ENCODE measurements around the gene MELTF.

Gene MELTF

GRCh38 chr3:196971094-196971698 lies 58.4 kb downstream of the MELTF start:
- in situ Hi-C loops (cut with MboI; ENCODE audit: low sequenced_read_pairs), result loop anchor here (10.0 kb wide), 1 partner anchor 436 kb away; no protein-coding TSS in a partner anchor

- in situ Hi-C loops (cut with MboI; ENCODE audit: low sequenced_read_pairs), result loop anchor here (10.0 kb wide), 1 partner anchor 436 kb away; no protein-coding TSS in a partner anchor
These were observed 59.0 kb downstream of the MELTF start for GRCh38 chr3:196970547-196971093.

- in situ Hi-C loops (cut with MboI; ENCODE audit: low sequenced_read_pairs), result loop anchor here (10.0 kb wide), 1 partner anchor 435 kb away; no protein-coding TSS in a partner anchor
These were observed 59.7 kb downstream of the MELTF start for GRCh38 chr3:196969660-196970546.

GRCh38 chr3:196969134-196969659 lies 60.4 kb downstream of the MELTF start:
- in situ Hi-C loops (cut with MboI; ENCODE audit: low sequenced_read_pairs), result no loop called here

- in situ Hi-C loops (cut with MboI; ENCODE audit: low sequenced_read_pairs), result no loop called here
These were observed 61.1 kb downstream of the MELTF start, which contains the start of gene PIGZ for GRCh38 chr3:196968233-196969133. Gene PIGZ, minus strand, starts transcription at chr3:196968833. Its CDS starts 16,802 bp downstream, at chr3:196952031.

- in situ Hi-C loops (cut with MboI; ENCODE audit: low sequenced_read_pairs), result no loop called here
These were observed 62.0 kb downstream of the MELTF start for GRCh38 chr3:196967412-196968232.

GRCh38 chr3:196966526-196967401 lies 62.9 kb downstream of the MELTF start:
- in situ Hi-C loops (cut with MboI; ENCODE audit: low sequenced_read_pairs), result no loop called here

- in situ Hi-C loops (cut with MboI; ENCODE audit: low sequenced_read_pairs), result no loop called here
These were observed 63.8 kb downstream of the MELTF start for GRCh38 chr3:196965804-196966173.

- in situ Hi-C loops (cut with MboI; ENCODE audit: low sequenced_read_pairs), result no loop called here
These were observed 64.4 kb downstream of the MELTF start for GRCh38 chr3:196965112-196965803.

GRCh38 chr3:196963631-196963953 lies 66.0 kb downstream of the MELTF start:
- in situ Hi-C loops (cut with MboI; ENCODE audit: low sequenced_read_pairs), result no loop called here

GRCh38 chr3:196962930-196963630 lies 66.5 kb downstream of the MELTF start:
- in situ Hi-C loops (cut with MboI; ENCODE audit: low sequenced_read_pairs), result no loop called here

GRCh38 chr3:196962108-196962929 lies 67.3 kb downstream of the MELTF start:
- in situ Hi-C loops (cut with MboI; ENCODE audit: low sequenced_read_pairs), result no loop called here

- in situ Hi-C loops (cut with MboI; ENCODE audit: low sequenced_read_pairs), result no loop called here
These were observed 74.8 kb downstream of the MELTF start for GRCh38 chr3:196954832-196955231.
